Neuronal stem cell (in vitro differentiated cells): ENCODE data around the gene KIN.
"Not testable (repeated sequence)": the region's sequence is repeated elsewhere in the genome, so short reads cannot be mapped to it uniquely, and the experiment has no call there.

ENCODE experiments used
- DNase-seq: peaks from one replicate; pipeline ENCODE4 v3.0.0-alpha.2; 2013; ENCODE audit warnings: low spot score
- H2AFZ ChIP-seq: one replicate; pipeline ENCODE4 v1.6.1; 2013; ENCODE audit warnings: mild to moderate bottlenecking, low read length, inconsistent platforms
- H2AK5ac ChIP-seq: 2 replicates; pipeline ENCODE4 v1.6.1; 2013; ENCODE audit warnings: low read depth, mild to moderate bottlenecking, inconsistent platforms, low read length, moderate library complexity, mixed read lengths
- H2BK120ac ChIP-seq: 2 replicates; pipeline ENCODE4 v1.6.1; 2013; ENCODE audit warnings: low read depth, mild to moderate bottlenecking, inconsistent platforms, low read length, moderate library complexity, mixed read lengths
- H2BK12ac ChIP-seq: one replicate; pipeline ENCODE4 v1.6.1; 2013; ENCODE audit warnings: low read length, inconsistent platforms
- H2BK15ac ChIP-seq: 2 replicates; pipeline ENCODE4 v1.6.1; 2013; ENCODE audit warnings: mild to moderate bottlenecking, low read length, inconsistent platforms, mixed read lengths
- H2BK5ac ChIP-seq: one replicate; pipeline ENCODE4 v1.6.1; 2013; ENCODE audit warnings: inconsistent platforms, mild to moderate bottlenecking, low read length, moderate library complexity
- H3K14ac ChIP-seq: one replicate; pipeline ENCODE4 v1.6.1; 2013; ENCODE audit warnings: low read length, inconsistent platforms
- H3K18ac ChIP-seq: 2 replicates; pipeline ENCODE4 v1.6.1; 2013; ENCODE audit warnings: low read length, inconsistent platforms
- H3K23ac ChIP-seq: 2 replicates; pipeline ENCODE4 v1.6.1; 2013; ENCODE audit warnings: low read depth, mild to moderate bottlenecking, mixed read lengths, low read length, inconsistent platforms; ENCODE audit not compliant: poor library complexity
- H3K27ac ChIP-seq: replicated peaks from 3 replicates; pipeline ENCODE4 v1.5.1; 2013; ENCODE audit warnings: low read length, inconsistent platforms
- H3K27me3 ChIP-seq, 3 experiments: 2 replicates each; pipeline ENCODE4 v1.6.1; 2013; ENCODE audit warnings: low read length in 3 of 3, mild to moderate bottlenecking in 2 of 3, inconsistent platforms in 1 of 3, low read depth in 1 of 3, mixed read lengths in 1 of 3, moderate library complexity in 1 of 3; ENCODE audit not compliant: control insufficient read depth in 3 of 3, insufficient read depth in 3 of 3
- H3K36me3 ChIP-seq, 2 donors: replicated peaks in 1 of 2; 2 replicates each; pipeline ENCODE4 v1.6.1; 2013; ENCODE audit warnings: low read length in 2 of 2; ENCODE audit not compliant: control insufficient read depth in 2 of 2, insufficient read depth in 2 of 2
- H3K4ac ChIP-seq: 2 replicates; pipeline ENCODE4 v1.6.1; 2013; ENCODE audit warnings: inconsistent platforms, mild to moderate bottlenecking, low read length, moderate library complexity
- H3K4me1 ChIP-seq, 2 donors: 1 replicate in 1 of 2; 2 replicates in 1 of 2; pipeline ENCODE4 v1.6.1; 2013; ENCODE audit warnings: low read length in 2 of 2, low read depth in 1 of 2; ENCODE audit not compliant: control insufficient read depth in 2 of 2, insufficient read depth in 1 of 2
- H3K4me2 ChIP-seq: one replicate; pipeline ENCODE4 v1.6.1; 2013; ENCODE audit warnings: mild to moderate bottlenecking, low read length, inconsistent platforms; ENCODE audit not compliant: insufficient read depth, poor library complexity, severe bottlenecking
- H3K4me3 ChIP-seq, 2 donors: 2 replicates each; pipeline ENCODE4 v1.5.1; 2013; ENCODE audit warnings: low read length in 2 of 2, mild to moderate bottlenecking in 2 of 2, inconsistent platforms in 1 of 2, moderate library complexity in 1 of 2
- H3K79me1 ChIP-seq: one replicate; pipeline ENCODE4 v1.6.1; 2013; ENCODE audit warnings: low read depth, mild to moderate bottlenecking, inconsistent platforms, low read length, moderate library complexity
- H3K9ac ChIP-seq: one replicate; pipeline ENCODE4 v1.6.1; 2013; ENCODE audit warnings: mild to moderate bottlenecking, low read depth, low read length, inconsistent platforms; ENCODE audit not compliant: poor library complexity
- H3K9me3 ChIP-seq, 2 donors: replicated peaks in 1 of 2; 2 replicates each; pipeline versions ENCODE3 to v1.6.1; 2013; ENCODE audit warnings: low read length in 2 of 2, mild to moderate bottlenecking in 2 of 2, inconsistent platforms in 1 of 2, low read depth in 1 of 2, mixed read lengths in 1 of 2, moderate library complexity in 1 of 2; ENCODE audit not compliant: control insufficient read depth in 2 of 2, insufficient read depth in 1 of 2
- H4K8ac ChIP-seq: one replicate; pipeline ENCODE4 v1.6.1; 2013; ENCODE audit warnings: low read depth, mild to moderate bottlenecking, inconsistent platforms, low read length, moderate library complexity
- H4K91ac ChIP-seq: one replicate; pipeline ENCODE4 v1.6.1; 2013; ENCODE audit warnings: low read length, low read depth, mild to moderate bottlenecking, inconsistent platforms; ENCODE audit not compliant: poor library complexity
- WGBS, 2 donors: extraction: QIAGEN DNeasy Blood & Tissue Kit; methylation state at CpG; one replicate each; pipeline ENCODE4 v1.1.7; 2013; ENCODE audit warnings: missing lambda C conversion rate in 2 of 2, mixed read lengths in 1 of 2; ENCODE audit not compliant: insufficient read length in 2 of 2, insufficient replicate concordance in 1 of 2; ENCODE audit errors: extremely low coverage in 2 of 2; 5-methylcytosine and 5-hydroxymethylcytosine counted together

The KIN gene

DNA sequence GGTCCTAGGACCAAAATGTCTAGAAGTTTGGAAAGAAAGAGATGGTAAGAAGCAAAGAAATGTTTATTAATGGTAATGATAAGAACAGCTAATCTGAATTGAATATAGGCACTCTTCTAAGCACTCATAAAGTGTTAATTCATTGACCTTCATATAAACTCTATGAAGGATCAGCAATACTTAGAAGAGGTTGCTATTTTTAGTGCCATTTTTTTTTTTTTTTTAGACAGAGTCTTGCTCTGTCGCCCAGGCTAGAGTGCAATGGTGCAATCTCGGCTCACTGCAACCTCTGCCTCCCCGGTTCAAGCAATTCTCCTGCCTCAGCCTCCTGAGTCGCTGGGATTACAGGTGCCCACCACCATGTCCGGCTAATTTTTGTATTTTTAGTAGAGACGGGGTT lies 5.6 kb downstream of the KIN start:
- not testable (repeated sequence) for H4K91ac ChIP-seq, H3K9ac ChIP-seq, H3K4ac ChIP-seq, H2BK5ac ChIP-seq, H2BK12ac ChIP-seq, H2AK5ac ChIP-seq, H3K9me3 ChIP-seq, H3K18ac ChIP-seq, H3K4me3 ChIP-seq, H3K27ac ChIP-seq, H2AFZ ChIP-seq, H3K23ac ChIP-seq, H2BK15ac ChIP-seq, H3K4me2 ChIP-seq, H3K27me3 ChIP-seq, H3K79me1 ChIP-seq, H2BK120ac ChIP-seq, H3K4me1 ChIP-seq, DNase-seq, H3K14ac ChIP-seq, H4K8ac ChIP-seq
- peaks cover 7 to 72% of the 10 kb centered on the region in 2 donors for H3K36me3 ChIP-seq
- WGBS, 2 donors, result no CpG with 5 or more reads among the region's 6 CpGs

DNA sequence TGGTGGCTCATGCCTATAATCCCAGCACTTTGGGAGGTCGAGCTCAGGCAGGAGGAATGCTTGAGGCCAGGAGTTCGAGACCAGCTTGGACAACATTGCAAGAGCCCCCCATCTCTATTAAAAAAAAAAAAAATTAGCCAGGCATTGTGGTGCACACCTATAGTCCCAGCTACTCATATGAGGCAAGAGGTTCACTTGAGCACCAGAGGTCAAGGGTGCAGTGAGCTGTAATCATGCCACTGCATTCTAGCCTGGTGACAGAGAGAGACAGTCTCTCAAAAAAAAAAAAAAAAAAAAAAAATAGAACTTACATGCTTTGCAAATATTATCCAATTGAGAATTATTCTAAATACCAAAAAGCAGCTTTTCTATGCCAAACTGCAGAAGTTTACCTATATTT lies 11.0 kb downstream of the KIN start:
- H3K27ac ChIP-seq, result no peak overlapping the region
- H2AFZ ChIP-seq, result no peak overlapping the region
- no peak overlapping the region for H3K23ac ChIP-seq
- no peak overlapping the region for H3K14ac ChIP-seq
- no CpG with 5 or more reads among the region's 2 CpGs for WGBS, 2 donors
- H2BK12ac ChIP-seq, result no peak overlapping the region
- no peak overlapping the region for H4K91ac ChIP-seq
- no peak overlapping the region for H3K4me2 ChIP-seq
- no peak overlapping the region for H3K18ac ChIP-seq
- no peak overlapping the region for H3K9ac ChIP-seq
- no peak overlapping the region for H2AK5ac ChIP-seq
- no peaks in the 10 kb centered on the region for H3K9me3 ChIP-seq
- H2BK5ac ChIP-seq, result no peak overlapping the region
- peaks cover 12 to 97% of the 10 kb centered on the region in 2 donors for H3K36me3 ChIP-seq
- H3K4me1 ChIP-seq, result no peaks in the 10 kb centered on the region
- H3K4me3 ChIP-seq, result no peak overlapping the region
- no peaks in the 10 kb centered on the region for H3K27me3 ChIP-seq
- H2BK15ac ChIP-seq, result no peak overlapping the region
- H3K79me1 ChIP-seq, result no peaks in the 10 kb centered on the region
- H4K8ac ChIP-seq, result no peak overlapping the region
- H3K4ac ChIP-seq, result no peak overlapping the region
- no peak overlapping the region for H2BK120ac ChIP-seq
- DNase-seq, result no peak

DNA sequence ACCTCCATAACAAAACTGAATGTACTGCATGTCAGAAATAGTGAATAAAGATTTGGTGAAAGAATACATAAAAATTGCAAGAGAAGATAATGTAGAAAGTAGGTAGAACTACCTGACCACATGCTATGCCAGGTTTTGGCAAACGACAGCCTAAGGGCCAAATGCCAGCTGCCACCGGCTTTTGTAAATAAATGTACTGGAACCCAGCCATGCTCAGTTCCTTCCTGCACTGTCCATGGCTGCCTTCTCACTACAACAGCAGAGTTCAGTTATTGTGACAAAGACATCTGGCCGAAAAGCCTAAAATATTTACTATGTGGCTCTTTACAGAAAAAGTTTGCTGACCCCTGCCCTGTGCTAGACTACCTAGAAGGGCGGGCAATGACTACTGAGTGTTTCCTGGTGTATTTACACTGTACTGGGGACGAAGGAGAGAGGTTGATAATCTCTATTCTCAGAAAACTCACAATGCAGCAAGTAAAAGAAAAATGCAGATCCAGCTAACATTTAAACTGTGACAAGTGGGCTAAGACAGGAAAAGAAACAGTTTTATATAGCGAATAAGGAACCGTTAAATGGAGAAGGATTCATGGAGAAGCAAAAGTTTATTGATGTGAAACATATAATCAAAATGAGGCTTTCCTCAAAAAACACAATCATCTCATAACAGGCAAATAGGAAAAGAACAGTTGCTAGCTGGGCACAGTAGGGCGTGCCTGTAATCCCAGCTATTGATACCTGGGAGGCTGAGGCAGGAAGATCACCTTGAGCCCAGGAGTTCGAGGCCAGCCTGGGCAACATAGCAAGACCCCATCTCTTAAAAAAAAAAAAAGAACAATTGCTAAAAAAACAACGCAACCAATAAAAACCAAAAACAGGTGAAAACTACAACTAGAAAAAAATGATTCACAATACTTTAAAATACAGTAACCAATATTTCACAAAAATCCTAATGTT lies 13.7 kb downstream of the KIN start:
- no peak overlapping the region for H3K9ac ChIP-seq
- no peaks in the 10 kb centered on the region for H3K79me1 ChIP-seq
- DNase-seq, result no peak
- no peak overlapping the region for H3K14ac ChIP-seq
- H3K27me3 ChIP-seq, result no peaks in the 10 kb centered on the region
- H3K4me3 ChIP-seq, result no peak overlapping the region
- no peak overlapping the region for H2AFZ ChIP-seq
- no peak overlapping the region for H3K4me2 ChIP-seq
- no peak overlapping the region for H2BK12ac ChIP-seq
- H3K23ac ChIP-seq, result no peak overlapping the region
- H2AK5ac ChIP-seq, result no peak overlapping the region
- no peak overlapping the region for H2BK5ac ChIP-seq
- H2BK120ac ChIP-seq, result no peak overlapping the region
- WGBS, 2 donors, result no CpG with 5 or more reads among the region's 10 CpGs
- H4K91ac ChIP-seq, result no peak overlapping the region
- no peaks in the 10 kb centered on the region for H3K4me1 ChIP-seq
- no peak overlapping the region for H3K18ac ChIP-seq
- H3K27ac ChIP-seq, result no peak overlapping the region
- H4K8ac ChIP-seq, result no peak overlapping the region
- no peaks in the 10 kb centered on the region for H3K9me3 ChIP-seq
- H3K4ac ChIP-seq, result no peak overlapping the region
- H3K36me3 ChIP-seq, result peaks cover 18 to 95% of the 10 kb centered on the region in 2 donors
- no peak overlapping the region for H2BK15ac ChIP-seq

DNA sequence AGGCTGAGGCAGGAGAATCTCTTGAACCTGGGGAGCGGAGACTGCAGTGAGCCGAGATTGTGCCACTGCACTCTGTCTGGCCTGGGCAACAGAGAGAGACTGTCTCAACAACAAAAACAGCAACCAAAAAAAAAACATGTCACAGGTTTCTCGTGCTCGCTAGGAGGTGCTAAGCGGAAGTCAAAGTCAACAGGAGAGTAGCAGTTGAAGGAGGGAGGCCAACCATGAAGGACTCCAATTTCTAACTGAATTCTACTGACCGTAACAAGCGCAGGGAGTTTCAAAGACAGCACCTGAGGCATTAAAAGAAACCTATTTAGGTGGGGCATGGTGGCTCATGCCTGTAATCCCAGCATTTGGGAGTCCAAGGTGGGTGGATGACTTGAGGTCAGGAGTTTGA lies 19.4 kb downstream of the KIN start:
- H4K8ac ChIP-seq, result no peak overlapping the region
- H2BK120ac ChIP-seq, result no peak overlapping the region
- no peak overlapping the region for H3K4me2 ChIP-seq
- H3K18ac ChIP-seq, result no peak overlapping the region
- no peaks in the 10 kb centered on the region for H3K27me3 ChIP-seq
- H3K4me1 ChIP-seq, result no peaks in the 10 kb centered on the region
- WGBS, 2 donors, result no CpG with 5 or more reads among the region's 7 CpGs
- H3K27ac ChIP-seq, result no peak overlapping the region
- no peak overlapping the region for H3K23ac ChIP-seq
- DNase-seq, result no peak
- H2BK15ac ChIP-seq, result no peak overlapping the region
- no peak overlapping the region for H3K4me3 ChIP-seq
- H2BK12ac ChIP-seq, result no peak overlapping the region
- H2AFZ ChIP-seq, result no peak overlapping the region
- no peak overlapping the region for H3K9ac ChIP-seq
- H3K4ac ChIP-seq, result no peak overlapping the region
- H3K36me3 ChIP-seq, result peaks cover 16 to 95% of the 10 kb centered on the region in 2 donors
- no peak overlapping the region for H4K91ac ChIP-seq
- no peaks in the 10 kb centered on the region for H3K9me3 ChIP-seq
- no peak overlapping the region for H2BK5ac ChIP-seq
- H2AK5ac ChIP-seq, result no peak overlapping the region
- no peak overlapping the region for H3K14ac ChIP-seq
- no peaks in the 10 kb centered on the region for H3K79me1 ChIP-seq
